ENCODE data around the gene RALB. TPM values are rescaled to one million over a fixed set of nuclear protein-coding genes. Genes with fewer than 3 reads are reported as not detected.
A peak's percentile ranks its signal among the peaks of the same experiment; 100 is the strongest.
"Not testable (repeated sequence)": the region's sequence is repeated elsewhere in the genome, so short reads cannot be mapped to it uniquely, and the experiment has no call there.

The RALB gene
- total RNA-seq, 1 donor from 2014 or later = 23.5 TPM

- Mint-ChIP-seq H3K9me3 (ENCODE audit: low read depth) (no peaks in the 10 kb centered on the region), H3K4me3 (ENCODE audit: unreplicated experiment) (no peak overlapping the region), H3K36me3 (ENCODE audit: low read depth) (peaks cover 1% of the 10 kb centered on the region), H3K27ac (ENCODE audit: unreplicated experiment) (no peak overlapping the region), H3K27me3 (ENCODE audit: low read depth) (peaks cover 19% of the 10 kb centered on the region), H3K4me1 (ENCODE audit: low read depth) (peaks cover 3% of the 10 kb centered on the region)
- TF ChIP-seq, protein P1, sequence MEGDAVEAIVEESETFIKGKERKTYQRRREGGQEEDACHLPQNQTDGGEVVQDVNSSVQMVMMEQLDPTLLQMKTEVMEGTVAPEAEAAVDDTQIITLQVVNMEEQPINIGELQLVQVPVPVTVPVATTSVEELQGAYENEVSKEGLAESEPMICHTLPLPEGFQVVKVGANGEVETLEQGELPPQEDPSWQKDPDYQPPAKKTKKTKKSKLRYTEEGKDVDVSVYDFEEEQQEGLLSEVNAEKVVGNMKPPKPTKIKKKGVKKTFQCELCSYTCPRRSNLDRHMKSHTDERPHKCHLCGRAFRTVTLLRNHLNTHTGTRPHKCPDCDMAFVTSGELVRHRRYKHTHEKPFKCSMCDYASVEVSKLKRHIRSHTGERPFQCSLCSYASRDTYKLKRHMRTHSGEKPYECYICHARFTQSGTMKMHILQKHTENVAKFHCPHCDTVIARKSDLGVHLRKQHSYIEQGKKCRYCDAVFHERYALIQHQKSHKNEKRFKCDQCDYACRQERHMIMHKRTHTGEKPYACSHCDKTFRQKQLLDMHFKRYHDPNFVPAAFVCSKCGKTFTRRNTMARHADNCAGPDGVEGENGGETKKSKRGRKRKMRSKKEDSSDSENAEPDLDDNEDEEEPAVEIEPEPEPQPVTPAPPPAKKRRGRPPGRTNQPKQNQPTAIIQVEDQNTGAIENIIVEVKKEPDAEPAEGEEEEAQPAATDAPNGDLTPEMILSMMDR (IDR thresholded peaks at IDR 0.05) = no peak
- peak; percentile 62 for DNase-seq (ENCODE audit: low spot score)
Observed at GRCh38 chr2:120318626-120319025, 66.0 kb downstream of the RALB start.

GRCh38 chr2:120319123-120319522 lies 66.5 kb downstream of the RALB start:
- Mint-ChIP-seq H3K4me3 (ENCODE audit: unreplicated experiment) (no peak overlapping the region), H3K27me3 (ENCODE audit: low read depth) (peaks cover 22% of the 10 kb centered on the region), H3K36me3 (ENCODE audit: low read depth) (peaks cover 1% of the 10 kb centered on the region), H3K9me3 (ENCODE audit: low read depth) (no peaks in the 10 kb centered on the region), H3K27ac (ENCODE audit: unreplicated experiment) (no peak overlapping the region), H3K4me1 (ENCODE audit: low read depth) (peaks cover 3% of the 10 kb centered on the region)
- TF ChIP-seq, protein P1 (IDR thresholded peaks at IDR 0.05) = no peak
- DNase-seq (ENCODE audit: low spot score) = peak; percentile 60

- peak; percentile 39 for DNase-seq (ENCODE audit: low spot score)
- H3K27ac Mint-ChIP-seq (ENCODE audit: unreplicated experiment) = no peak overlapping the region
- H3K9me3 Mint-ChIP-seq (ENCODE audit: low read depth) = no peaks in the 10 kb centered on the region
- peaks cover 3% of the 10 kb centered on the region for H3K4me1 Mint-ChIP-seq (ENCODE audit: low read depth)
- H3K36me3 Mint-ChIP-seq (ENCODE audit: low read depth) = peaks cover 1% of the 10 kb centered on the region
- H3K4me3 Mint-ChIP-seq (ENCODE audit: unreplicated experiment) = no peak overlapping the region
- TF ChIP-seq, protein P1 (IDR thresholded peaks at IDR 0.05) = no peak
- H3K27me3 Mint-ChIP-seq (ENCODE audit: low read depth) = peaks cover 22% of the 10 kb centered on the region
Observed at GRCh38 chr2:120319686-120320317, 67.2 kb downstream of the RALB start.

- H3K27me3 Mint-ChIP-seq (ENCODE audit: low read depth) = peaks cover 19% of the 10 kb centered on the region
- no peak overlapping the region for H3K4me3 Mint-ChIP-seq (ENCODE audit: unreplicated experiment)
- peaks cover 3% of the 10 kb centered on the region for H3K4me1 Mint-ChIP-seq (ENCODE audit: low read depth)
- no peaks in the 10 kb centered on the region for H3K9me3 Mint-ChIP-seq (ENCODE audit: low read depth)
- DNase-seq (ENCODE audit: low spot score) = peak; percentile 65
- peaks cover 1% of the 10 kb centered on the region for H3K36me3 Mint-ChIP-seq (ENCODE audit: low read depth)
- TF ChIP-seq, protein P1 (IDR thresholded peaks at IDR 0.05) = no peak
- H3K27ac Mint-ChIP-seq (ENCODE audit: unreplicated experiment) = no peak overlapping the region
Observed at GRCh38 chr2:120320318-120320851, 67.7 kb downstream of the RALB start.

DNA sequence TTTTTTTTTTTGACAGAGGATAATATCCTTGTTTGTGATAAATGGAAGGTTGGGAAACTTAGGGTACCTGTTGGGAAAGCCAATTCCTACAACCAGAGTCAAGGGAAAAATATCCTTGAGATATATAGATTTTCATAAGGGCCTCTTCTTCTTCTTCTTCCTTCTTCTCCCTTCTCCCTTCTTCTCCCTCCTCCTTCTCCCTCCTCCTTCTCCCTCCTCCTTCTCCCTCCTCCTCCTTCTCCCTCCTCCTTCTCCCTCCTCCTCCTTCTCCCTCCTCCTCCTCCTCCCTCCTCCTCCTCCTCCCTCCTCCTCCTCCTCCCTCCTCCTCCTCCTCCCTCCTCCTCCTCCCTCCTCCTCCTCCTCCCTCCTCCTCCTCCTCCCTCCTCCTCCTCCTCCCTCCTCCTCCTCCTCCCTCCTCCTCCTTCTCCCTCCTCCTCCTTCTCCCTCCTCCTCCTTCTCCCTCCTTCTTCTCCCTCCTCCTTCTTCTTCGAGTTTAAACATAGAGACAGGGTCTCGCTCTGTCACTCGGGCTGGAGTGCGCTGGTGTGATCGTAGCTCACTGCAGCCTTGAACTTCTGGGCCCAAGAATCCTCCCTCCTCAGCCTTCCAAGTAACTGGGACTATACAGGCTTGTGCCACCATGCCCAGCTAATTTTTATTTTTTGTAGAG lies 68.4 kb downstream of the RALB start:
- DNase-seq (ENCODE audit: low spot score); H3K4me3 Mint-ChIP-seq (ENCODE audit: unreplicated experiment); H3K36me3 Mint-ChIP-seq (ENCODE audit: low read depth); H3K9me3 Mint-ChIP-seq (ENCODE audit: low read depth); H3K4me1 Mint-ChIP-seq (ENCODE audit: low read depth); H3K27ac Mint-ChIP-seq (ENCODE audit: unreplicated experiment): not testable (repeated sequence)
- peaks cover 19% of the 10 kb centered on the region for H3K27me3 Mint-ChIP-seq (ENCODE audit: low read depth)
